GM08714 (cell line): Measurements from ENCODE around the gene SUPT3H.
"Not testable (repeated sequence)": the region's sequence is repeated elsewhere in the genome, so short reads cannot be mapped to it uniquely, and the experiment has no call there.

Source experiments
- H3K4me3 ChIP-seq: fragments of 200-500 bp; sonication (Bioruptor generic); 2 replicates; pipeline ENCODE4 v1.5.1; 2014; ENCODE audit warnings: mild to moderate bottlenecking, low read length, inconsistent platforms
- ZNF274 ChIP-seq: IDR thresholded peaks from 2 replicates; pipeline ENCODE4 v1.6.1; 2012; ENCODE audit warnings: mild to moderate bottlenecking, low read depth, low read length

SUPT3H gene

GRCh38 chr6:45044510-45045252 is 333.1 kb downstream of the SUPT3H start:
- no peak for TF ChIP-seq ZNF274
- H3K4me3 ChIP-seq: no peak overlapping the region

DNA sequence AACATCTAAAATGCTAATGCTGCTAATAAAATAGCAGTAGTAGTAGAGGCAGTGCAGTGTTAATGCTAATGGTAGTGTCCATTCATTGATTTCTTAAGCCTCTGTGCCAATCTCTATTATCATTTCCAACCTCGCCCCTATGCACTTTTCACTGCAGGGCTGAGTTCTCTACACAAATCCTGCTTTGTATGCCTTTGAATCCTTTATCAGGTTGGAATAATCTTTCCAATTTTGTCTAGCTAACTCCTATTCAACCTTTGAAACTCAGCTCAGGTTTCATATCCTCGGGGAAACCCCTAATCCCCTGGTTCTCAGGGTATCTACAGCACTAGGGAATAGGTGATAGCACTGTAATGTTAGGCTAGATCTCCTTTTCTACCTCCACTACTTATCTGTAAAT is 333.6 kb downstream of the SUPT3H start:
- TF ChIP-seq ZNF274: no peak

GRCh38 chr6:45042673-45043072 is 335.1 kb downstream of the SUPT3H start:
- not testable (repeated sequence) for H3K4me3 ChIP-seq

More for the DNA sequence above, 333.6 kb downstream of the SUPT3H start:
- H3K4me3 ChIP-seq: no peak overlapping the region

GRCh38 chr6:45038226-45038625 is 339.5 kb downstream of the SUPT3H start:
- no peak for TF ChIP-seq ZNF274

GRCh38 chr6:45036103-45036502 is 341.6 kb downstream of the SUPT3H start:
- no peak for TF ChIP-seq ZNF274
- no peak overlapping the region for H3K4me3 ChIP-seq

More at GRCh38 chr6:45038226-45038625, 339.5 kb downstream of the SUPT3H start:
- H3K4me3 ChIP-seq: no peak overlapping the region

DNA sequence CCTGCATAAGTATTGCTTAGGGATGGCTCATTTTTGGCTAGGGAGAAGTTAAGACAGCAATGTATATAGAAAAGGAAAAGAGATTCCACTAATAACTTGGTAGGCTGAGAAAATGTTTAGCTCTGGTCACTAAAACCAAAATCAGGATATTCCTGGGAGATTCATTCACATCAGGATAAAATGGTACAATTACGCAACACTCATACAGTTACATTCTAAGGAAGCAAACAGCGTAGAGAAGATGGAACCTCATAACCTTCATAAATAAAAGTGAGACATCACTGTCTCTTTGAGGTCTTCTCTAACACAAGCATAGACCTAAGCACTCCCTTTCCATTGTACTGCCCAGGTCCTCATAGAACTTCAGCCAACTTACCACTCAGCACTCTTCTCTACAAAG is 345.3 kb downstream of the SUPT3H start:
- TF ChIP-seq ZNF274: no peak
- no peak overlapping the region for H3K4me3 ChIP-seq

- TF ChIP-seq ZNF274: no peak
- H3K4me3 ChIP-seq: no peak overlapping the region
These were observed 346.1 kb downstream of the SUPT3H start for GRCh38 chr6:45031601-45032000.

- no peak overlapping the region for H3K4me3 ChIP-seq
- no peak for TF ChIP-seq ZNF274
These were observed 350.6 kb downstream of the SUPT3H start for GRCh38 chr6:45027126-45027525.

DNA sequence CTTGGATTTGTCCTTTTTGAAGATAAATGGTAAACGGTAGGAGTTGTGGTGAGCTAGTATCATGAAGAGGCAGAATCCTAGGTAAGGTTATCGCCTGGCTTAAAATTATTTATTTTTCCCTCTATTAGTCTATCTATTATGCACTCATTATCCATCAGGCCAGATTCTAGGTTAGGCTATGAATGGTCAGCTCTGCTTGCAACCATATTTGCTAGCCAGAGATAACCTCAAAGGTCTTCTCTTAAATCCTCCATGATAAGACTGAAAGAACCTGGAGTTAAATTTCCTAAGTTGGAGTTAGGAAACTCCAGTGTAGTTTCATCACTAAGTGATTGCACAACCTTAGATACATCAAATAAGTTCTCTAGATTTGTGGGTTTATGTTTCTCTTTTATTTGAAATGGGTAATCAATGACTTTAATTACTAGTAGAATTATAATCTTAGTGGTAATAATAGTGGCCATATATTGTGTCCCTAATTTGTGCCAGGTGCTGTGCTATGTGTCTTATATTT is 351.7 kb downstream of the SUPT3H start:
- TF ChIP-seq ZNF274: no peak
- H3K4me3 ChIP-seq: no peak overlapping the region

DNA sequence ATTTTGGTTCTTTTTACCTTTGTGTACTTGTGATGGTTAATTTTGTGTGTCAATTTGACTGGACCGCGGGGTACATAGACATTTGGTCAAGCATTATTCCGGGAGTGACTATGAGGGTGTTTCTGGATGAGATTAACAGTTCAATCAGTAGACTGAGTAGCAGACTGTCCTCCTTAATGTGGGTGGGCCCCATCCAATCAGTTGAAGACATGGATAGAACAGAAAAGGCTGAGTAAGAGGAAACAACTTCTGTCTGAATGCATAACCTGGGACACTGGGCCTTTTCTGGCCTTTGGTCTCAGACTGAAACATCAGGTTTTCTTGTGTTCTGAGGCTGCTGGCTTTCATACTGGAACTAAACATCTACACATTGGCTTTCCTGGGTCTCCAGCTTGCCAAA is 353.1 kb downstream of the SUPT3H start:
- no peak for TF ChIP-seq ZNF274
- H3K4me3 ChIP-seq: no peak overlapping the region

GRCh38 chr6:45021676-45022075 is 356.1 kb downstream of the SUPT3H start:
- no peak for TF ChIP-seq ZNF274
- H3K4me3 ChIP-seq: no peak overlapping the region

- H3K4me3 ChIP-seq: no peak overlapping the region
- TF ChIP-seq ZNF274: no peak
These were observed 365.0 kb downstream of the SUPT3H start for GRCh38 chr6:45012687-45013086.

DNA sequence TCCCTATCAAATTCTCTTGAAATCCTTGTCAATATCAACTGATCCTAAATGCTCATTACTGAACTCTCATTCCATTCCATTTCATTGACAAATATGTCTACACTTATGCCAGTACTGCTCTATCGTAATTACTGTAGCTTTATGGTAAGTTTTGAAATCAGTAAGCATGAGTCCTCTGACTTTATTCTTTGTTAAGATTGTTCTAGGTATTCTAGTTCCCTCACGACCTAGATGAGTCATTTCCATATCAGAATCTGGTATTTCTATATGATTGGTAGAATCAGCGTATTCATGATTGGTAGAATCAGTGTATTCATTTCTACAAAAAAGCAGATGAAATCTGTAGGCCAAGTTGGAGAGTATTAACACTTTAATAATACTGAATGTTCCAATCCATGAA is 368.2 kb downstream of the SUPT3H start:
- no peak overlapping the region for H3K4me3 ChIP-seq
- TF ChIP-seq ZNF274: no peak

DNA sequence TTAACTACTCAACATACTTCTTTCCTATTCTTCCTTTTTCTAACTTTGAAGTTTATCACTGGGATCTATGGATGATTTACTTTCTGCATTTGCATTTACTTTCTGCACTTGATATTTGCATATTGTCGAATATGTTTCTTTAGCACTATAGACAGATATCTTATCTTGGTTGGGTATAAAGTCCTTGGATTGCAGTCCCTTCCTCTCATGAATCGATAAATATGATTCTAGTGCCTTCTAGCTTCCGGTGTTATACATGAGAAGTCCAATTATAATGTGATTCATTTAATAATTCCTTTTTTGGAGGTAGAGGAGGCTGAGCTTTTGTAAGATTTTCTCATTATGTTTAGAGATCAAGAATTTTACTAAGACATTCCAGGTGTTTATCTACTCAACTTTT is 370.8 kb downstream of the SUPT3H start:
- H3K4me3 ChIP-seq: no peak overlapping the region
- no peak for TF ChIP-seq ZNF274

DNA sequence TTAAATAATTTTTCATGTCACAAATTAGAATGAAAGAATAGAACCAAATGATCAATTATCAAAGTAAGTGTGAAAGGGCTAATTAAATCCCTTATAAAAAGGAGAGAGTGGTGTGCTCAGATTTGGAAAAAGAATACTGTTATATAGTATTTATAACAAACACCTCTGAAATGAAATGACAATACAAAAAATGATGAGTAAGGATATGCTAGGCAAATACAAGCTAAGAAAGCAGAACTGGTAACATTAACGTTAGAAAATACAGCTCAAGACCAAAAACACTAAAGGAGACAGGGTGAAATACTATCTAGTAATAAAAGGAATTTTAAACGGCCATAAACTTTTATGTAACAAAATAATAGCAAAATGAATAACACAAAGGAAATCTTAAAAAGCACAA is 373.8 kb downstream of the SUPT3H start:
- no peak overlapping the region for H3K4me3 ChIP-seq
- no peak for TF ChIP-seq ZNF274

- no peak overlapping the region for H3K4me3 ChIP-seq
- no peak for TF ChIP-seq ZNF274
These were observed 374.3 kb downstream of the SUPT3H start for GRCh38 chr6:45003387-45003786.
